Testis (tissue), 2 donors: ENCODE data around the gene SGPP2.

Source experiments
- POLR2A ChIP-seq: fragments of 450-650 bp; IDR thresholded peaks from one replicate; pipeline ENCODE4 v1.6.1; 2017; ENCODE audit warnings: antibody characterized with exemption, mild to moderate bottlenecking, moderate library complexity
- TF ChIP-seq, protein P1 (sequence below), 3 experiments: fragments of 450-650 bp in 2 of 3; fragments of 200-600 bp in 1 of 3; sonication (generic) in 1 of 3; IDR thresholded peaks; one replicate each; pipeline ENCODE4 v1.5.1; 2016 to 2019; ENCODE audit warnings: antibody characterized with exemption in 3 of 3, mild to moderate bottlenecking in 2 of 3, moderate library complexity in 1 of 3

DNA sequence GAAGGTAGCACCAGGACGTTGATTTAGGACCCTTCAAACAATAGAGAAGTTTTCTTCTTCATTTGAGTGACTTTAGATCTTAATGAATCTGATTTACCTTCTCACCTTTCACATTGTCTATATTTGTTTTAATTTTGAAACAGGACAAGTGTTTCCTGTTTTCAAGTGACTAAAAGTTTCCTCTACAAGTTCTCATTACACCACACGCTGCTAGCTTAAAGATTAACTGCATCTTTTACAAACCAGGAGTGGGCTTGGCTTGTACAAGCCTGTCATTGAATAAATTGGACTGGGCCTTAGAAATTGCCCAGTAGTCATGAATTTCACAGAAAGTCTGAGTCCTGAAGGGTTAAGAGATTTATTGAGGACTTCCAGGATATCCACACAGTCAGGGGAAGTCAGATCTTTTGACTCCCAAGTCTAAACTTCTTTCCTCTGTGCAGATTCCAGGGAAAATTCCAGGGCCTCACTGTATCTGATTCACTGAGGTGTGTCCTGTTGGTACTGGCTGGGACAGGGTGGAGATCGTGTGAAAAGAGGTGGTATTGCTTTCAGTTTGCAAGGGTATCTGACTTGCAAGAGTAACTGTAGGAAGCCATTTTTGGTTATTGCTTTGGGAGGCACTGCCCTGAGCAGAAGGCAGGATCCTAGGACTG is 3.4 kb downstream of the SGPP2 start:
- TF ChIP-seq, protein P1, sequence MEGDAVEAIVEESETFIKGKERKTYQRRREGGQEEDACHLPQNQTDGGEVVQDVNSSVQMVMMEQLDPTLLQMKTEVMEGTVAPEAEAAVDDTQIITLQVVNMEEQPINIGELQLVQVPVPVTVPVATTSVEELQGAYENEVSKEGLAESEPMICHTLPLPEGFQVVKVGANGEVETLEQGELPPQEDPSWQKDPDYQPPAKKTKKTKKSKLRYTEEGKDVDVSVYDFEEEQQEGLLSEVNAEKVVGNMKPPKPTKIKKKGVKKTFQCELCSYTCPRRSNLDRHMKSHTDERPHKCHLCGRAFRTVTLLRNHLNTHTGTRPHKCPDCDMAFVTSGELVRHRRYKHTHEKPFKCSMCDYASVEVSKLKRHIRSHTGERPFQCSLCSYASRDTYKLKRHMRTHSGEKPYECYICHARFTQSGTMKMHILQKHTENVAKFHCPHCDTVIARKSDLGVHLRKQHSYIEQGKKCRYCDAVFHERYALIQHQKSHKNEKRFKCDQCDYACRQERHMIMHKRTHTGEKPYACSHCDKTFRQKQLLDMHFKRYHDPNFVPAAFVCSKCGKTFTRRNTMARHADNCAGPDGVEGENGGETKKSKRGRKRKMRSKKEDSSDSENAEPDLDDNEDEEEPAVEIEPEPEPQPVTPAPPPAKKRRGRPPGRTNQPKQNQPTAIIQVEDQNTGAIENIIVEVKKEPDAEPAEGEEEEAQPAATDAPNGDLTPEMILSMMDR (IDR thresholded peaks at IDR 0.05) = no peak
- no peak for TF ChIP-seq POLR2A
